Measurements from ENCODE around the gene HGS. TPM values are rescaled to one million over a fixed set of nuclear protein-coding genes. Genes with fewer than 3 reads are reported as not detected.
"Not testable (repeated sequence)": the region's sequence is repeated elsewhere in the genome, so short reads cannot be mapped to it uniquely, and the experiment has no call there.

HGS gene
- total RNA-seq, 1 donor: 57.0 TPM

GRCh38 chr17:81725439-81725838 is 41.6 kb downstream of the HGS start:
- no peak overlapping the region for H3K4me3 ChIP-seq (ENCODE audit: low read length)
- H3K27me3 ChIP-seq (ENCODE audit: insufficient read depth, low read length): no peaks in the 10 kb centered on the region
- H3K4me1 ChIP-seq (ENCODE audit: insufficient read depth, low read length): no peaks in the 10 kb centered on the region
- no peaks in the 10 kb centered on the region for H3K9me3 ChIP-seq (ENCODE audit: low read depth, low read length)

GRCh38 chr17:81726004-81726403 is 42.2 kb downstream of the HGS start:
- no peak overlapping the region for H3K4me3 ChIP-seq (ENCODE audit: low read length)
- no peaks in the 10 kb centered on the region for H3K27me3 ChIP-seq (ENCODE audit: insufficient read depth, low read length)
- H3K9me3 ChIP-seq (ENCODE audit: low read depth, low read length): no peaks in the 10 kb centered on the region
- no peaks in the 10 kb centered on the region for H3K4me1 ChIP-seq (ENCODE audit: insufficient read depth, low read length)

- Histone ChIP-seq H3K4me3 (ENCODE audit: low read length) (no peak overlapping the region), H3K4me1 (ENCODE audit: insufficient read depth, low read length) (no peaks in the 10 kb centered on the region), H3K9me3 (ENCODE audit: low read depth, low read length) (no peaks in the 10 kb centered on the region), H3K27me3 (ENCODE audit: insufficient read depth, low read length) (no peaks in the 10 kb centered on the region)
Measured at GRCh38 chr17:81727324-81728031, 43.7 kb downstream of the HGS start.

GRCh38 chr17:81733507-81734404 is 49.9 kb downstream of the HGS start:
- Histone ChIP-seq H3K9me3 (ENCODE audit: low read depth, low read length) (no peaks in the 10 kb centered on the region), H3K4me3 (ENCODE audit: low read length) (no peak overlapping the region), H3K4me1 (ENCODE audit: insufficient read depth, low read length) (peaks cover 13% of the 10 kb centered on the region), H3K27me3 (ENCODE audit: insufficient read depth, low read length) (no peaks in the 10 kb centered on the region)

GRCh38 chr17:81734405-81735263 is 50.8 kb downstream of the HGS start:
- no peaks in the 10 kb centered on the region for H3K27me3 ChIP-seq (ENCODE audit: insufficient read depth, low read length)
- H3K4me1 ChIP-seq (ENCODE audit: insufficient read depth, low read length): peaks cover 13% of the 10 kb centered on the region
- no peaks in the 10 kb centered on the region for H3K9me3 ChIP-seq (ENCODE audit: low read depth, low read length)
- no peak overlapping the region for H3K4me3 ChIP-seq (ENCODE audit: low read length)

- H3K4me1 ChIP-seq (ENCODE audit: insufficient read depth, low read length): peaks cover 13% of the 10 kb centered on the region
- no peaks in the 10 kb centered on the region for H3K9me3 ChIP-seq (ENCODE audit: low read depth, low read length)
- no peak overlapping the region for H3K4me3 ChIP-seq (ENCODE audit: low read length)
- no peaks in the 10 kb centered on the region for H3K27me3 ChIP-seq (ENCODE audit: insufficient read depth, low read length)
Measured at GRCh38 chr17:81735264-81736102, 51.7 kb downstream of the HGS start.

- peaks cover 16% of the 10 kb centered on the region for H3K4me1 ChIP-seq (ENCODE audit: insufficient read depth, low read length)
- H3K9me3 ChIP-seq (ENCODE audit: low read depth, low read length): no peaks in the 10 kb centered on the region
- no peak overlapping the region for H3K4me3 ChIP-seq (ENCODE audit: low read length)
- no peaks in the 10 kb centered on the region for H3K27me3 ChIP-seq (ENCODE audit: insufficient read depth, low read length)
Measured at GRCh38 chr17:81737947-81738800, 54.4 kb downstream of the HGS start.

- no peaks in the 10 kb centered on the region for H3K27me3 ChIP-seq (ENCODE audit: insufficient read depth, low read length)
- H3K4me3 ChIP-seq (ENCODE audit: low read length): no peak overlapping the region
- H3K9me3 ChIP-seq (ENCODE audit: low read depth, low read length): no peaks in the 10 kb centered on the region
- peaks cover 16% of the 10 kb centered on the region for H3K4me1 ChIP-seq (ENCODE audit: insufficient read depth, low read length)
Measured at GRCh38 chr17:81738801-81739393, 55.1 kb downstream of the HGS start.

GRCh38 chr17:81739593-81739992 is 55.8 kb downstream of the HGS start:
- peaks cover 16% of the 10 kb centered on the region for H3K4me1 ChIP-seq (ENCODE audit: insufficient read depth, low read length)
- H3K9me3 ChIP-seq (ENCODE audit: low read depth, low read length); H3K27me3 ChIP-seq (ENCODE audit: insufficient read depth, low read length); H3K4me3 ChIP-seq (ENCODE audit: low read length): not testable (repeated sequence)

- Histone ChIP-seq H3K9me3 (ENCODE audit: low read depth, low read length) (no peaks in the 10 kb centered on the region), H3K27me3 (ENCODE audit: insufficient read depth, low read length) (no peaks in the 10 kb centered on the region), H3K4me1 (ENCODE audit: insufficient read depth, low read length) (peaks cover 11% of the 10 kb centered on the region), H3K4me3 (ENCODE audit: low read length) (no peak overlapping the region)
Measured at GRCh38 chr17:81740395-81740961, 56.7 kb downstream of the HGS start.

GRCh38 chr17:81741049-81741593 is 57.3 kb downstream of the HGS start:
- H3K4me3 ChIP-seq (ENCODE audit: low read length): no peak overlapping the region
- H3K27me3 ChIP-seq (ENCODE audit: insufficient read depth, low read length): no peaks in the 10 kb centered on the region
- H3K4me1 ChIP-seq (ENCODE audit: insufficient read depth, low read length): peaks cover 4% of the 10 kb centered on the region
- no peaks in the 10 kb centered on the region for H3K9me3 ChIP-seq (ENCODE audit: low read depth, low read length)

GRCh38 chr17:81741594-81742452 is 58.0 kb downstream of the HGS start:
- H3K4me1 ChIP-seq (ENCODE audit: insufficient read depth, low read length): peaks cover 3% of the 10 kb centered on the region
- no peaks in the 10 kb centered on the region for H3K9me3 ChIP-seq (ENCODE audit: low read depth, low read length)
- no peak overlapping the region for H3K4me3 ChIP-seq (ENCODE audit: low read length)
- no peaks in the 10 kb centered on the region for H3K27me3 ChIP-seq (ENCODE audit: insufficient read depth, low read length)

All from mononuclear cell (primary cell).